ENCODE data around the gene CMIP. TPM values are rescaled to one million over a fixed set of nuclear protein-coding genes. Genes with fewer than 3 reads are reported as not detected.

CMIP gene
- total RNA-seq, 4 donors from 2014 or later: 16.7 to 104 (median 43.6) TPM

DNA sequence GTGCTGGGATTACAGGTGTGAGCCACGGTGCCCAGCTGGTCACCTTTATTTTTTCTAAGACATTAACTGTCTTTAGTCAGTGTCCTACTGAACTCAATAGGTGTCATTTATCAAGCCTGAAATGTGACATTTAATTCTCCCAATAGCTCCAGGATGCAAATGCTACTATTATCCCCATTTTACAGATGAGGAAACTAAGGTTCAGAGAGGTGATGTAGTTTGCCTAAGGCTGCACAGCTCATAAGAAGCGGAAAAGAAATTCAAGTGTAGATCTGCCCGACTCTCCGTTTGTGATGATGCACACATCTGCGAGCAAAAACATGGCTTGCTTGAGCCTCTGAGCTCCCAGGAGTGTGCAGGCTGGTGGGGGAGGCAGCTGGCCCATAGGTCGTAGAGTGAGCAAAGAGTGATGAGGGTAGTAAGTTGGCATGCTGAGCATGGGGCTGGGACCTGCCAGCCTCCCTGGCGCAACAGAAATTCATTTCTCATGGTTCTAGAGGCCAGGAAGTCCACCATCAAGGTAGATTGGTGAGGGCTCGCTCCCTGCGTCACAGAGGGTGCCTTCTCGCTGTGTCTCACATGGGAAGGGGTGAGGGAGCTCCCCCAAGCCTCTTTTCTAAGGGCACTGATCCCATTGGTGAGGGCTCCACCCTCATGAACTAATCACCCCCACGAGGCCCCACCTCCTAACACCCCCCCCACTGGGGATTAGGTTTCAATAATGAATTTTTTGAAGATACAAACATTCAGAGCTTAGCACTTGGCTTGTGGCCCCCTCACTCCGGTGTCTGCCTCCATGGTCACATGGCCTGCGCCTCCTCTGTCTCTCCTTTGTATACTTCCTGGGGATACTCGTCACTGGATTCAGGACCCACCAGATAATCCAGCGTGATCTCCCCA lies 193.0 kb downstream of the CMIP start:
- no peak for TF ChIP-seq POLR2A (IDR thresholded peaks at IDR 0.05)
- TF ChIP-seq, protein P1, sequence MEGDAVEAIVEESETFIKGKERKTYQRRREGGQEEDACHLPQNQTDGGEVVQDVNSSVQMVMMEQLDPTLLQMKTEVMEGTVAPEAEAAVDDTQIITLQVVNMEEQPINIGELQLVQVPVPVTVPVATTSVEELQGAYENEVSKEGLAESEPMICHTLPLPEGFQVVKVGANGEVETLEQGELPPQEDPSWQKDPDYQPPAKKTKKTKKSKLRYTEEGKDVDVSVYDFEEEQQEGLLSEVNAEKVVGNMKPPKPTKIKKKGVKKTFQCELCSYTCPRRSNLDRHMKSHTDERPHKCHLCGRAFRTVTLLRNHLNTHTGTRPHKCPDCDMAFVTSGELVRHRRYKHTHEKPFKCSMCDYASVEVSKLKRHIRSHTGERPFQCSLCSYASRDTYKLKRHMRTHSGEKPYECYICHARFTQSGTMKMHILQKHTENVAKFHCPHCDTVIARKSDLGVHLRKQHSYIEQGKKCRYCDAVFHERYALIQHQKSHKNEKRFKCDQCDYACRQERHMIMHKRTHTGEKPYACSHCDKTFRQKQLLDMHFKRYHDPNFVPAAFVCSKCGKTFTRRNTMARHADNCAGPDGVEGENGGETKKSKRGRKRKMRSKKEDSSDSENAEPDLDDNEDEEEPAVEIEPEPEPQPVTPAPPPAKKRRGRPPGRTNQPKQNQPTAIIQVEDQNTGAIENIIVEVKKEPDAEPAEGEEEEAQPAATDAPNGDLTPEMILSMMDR (IDR thresholded peaks at IDR 0.05): no peak
- H3K9me3 ChIP-seq: no peaks in the 10 kb centered on the region
- intact Hi-C loops (cut with DNase I; ENCODE audit: low total_unique reads): no loop called here
- H3K4me1 ChIP-seq: no peaks in the 10 kb centered on the region
- H3K4me3 ChIP-seq: no peak overlapping the region
- DNase-seq: no peak
- H3K27me3 ChIP-seq: no peaks in the 10 kb centered on the region
- no peaks in the 10 kb centered on the region for H3K36me3 ChIP-seq
- no peak overlapping the region for H3K27ac ChIP-seq

DNA sequence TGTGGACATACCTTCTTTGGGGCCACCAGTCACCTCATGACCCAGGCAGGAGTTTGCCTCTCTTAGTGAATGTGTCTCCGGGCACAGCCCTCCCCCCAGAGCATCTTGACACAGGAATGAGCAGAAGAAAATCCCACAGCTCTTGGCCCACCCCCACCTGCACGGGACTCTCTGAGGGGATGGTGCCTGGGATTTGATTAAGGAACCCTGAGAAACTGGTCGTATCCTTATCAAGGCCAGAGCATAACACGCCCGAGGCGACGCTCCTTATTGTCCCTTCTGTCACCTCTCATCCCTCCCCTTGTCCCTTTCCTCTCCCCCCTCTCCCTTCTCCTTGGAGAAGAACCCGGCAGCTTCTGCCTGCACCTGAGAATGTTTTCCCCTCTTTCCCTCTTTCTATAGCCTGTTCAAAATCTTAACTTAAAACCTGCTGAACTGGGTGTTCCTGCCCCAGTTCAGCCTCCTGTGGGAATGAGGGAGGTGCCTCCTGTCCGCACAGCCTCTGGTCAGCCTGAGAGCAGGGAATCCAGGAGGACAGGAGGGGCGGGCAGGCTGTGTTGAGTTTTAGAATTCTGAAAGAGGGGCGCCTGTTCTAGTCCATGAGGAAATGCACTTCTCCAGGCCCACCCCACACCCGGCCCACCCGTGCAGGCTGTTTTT lies 193.8 kb downstream of the CMIP start:
- TF ChIP-seq, protein P1 (IDR thresholded peaks at IDR 0.05): no peak
- TF ChIP-seq POLR2A (IDR thresholded peaks at IDR 0.05): no peak
- intact Hi-C loops (cut with DNase I; ENCODE audit: low total_unique reads): no loop called here

GRCh38 chr16:81639348-81639747 lies 194.7 kb downstream of the CMIP start:
- Histone ChIP-seq H3K27me3 (no peaks in the 10 kb centered on the region), H3K4me1 (no peaks in the 10 kb centered on the region), H3K4me3 (no peak overlapping the region), H3K27ac (no peak overlapping the region), H3K9me3 (no peaks in the 10 kb centered on the region), H3K36me3 (no peaks in the 10 kb centered on the region)
- TF ChIP-seq, protein P1 (IDR thresholded peaks at IDR 0.05): no peak
- TF ChIP-seq POLR2A (IDR thresholded peaks at IDR 0.05): no peak
- no peak for DNase-seq
- intact Hi-C loops (cut with DNase I; ENCODE audit: low total_unique reads): no loop called here

More for the DNA sequence above, 193.8 kb downstream of the CMIP start:
- H3K27ac ChIP-seq: no peak overlapping the region
- H3K9me3 ChIP-seq: no peaks in the 10 kb centered on the region
- no peak for DNase-seq
- no peak overlapping the region for H3K4me3 ChIP-seq
- no peaks in the 10 kb centered on the region for H3K27me3 ChIP-seq
- H3K36me3 ChIP-seq: no peaks in the 10 kb centered on the region
- H3K4me1 ChIP-seq: no peaks in the 10 kb centered on the region

- Histone ChIP-seq H3K9me3 (no peaks in the 10 kb centered on the region), H3K36me3 (no peaks in the 10 kb centered on the region), H3K27ac (no peak overlapping the region), H3K4me3 (no peak overlapping the region), H3K4me1 (no peaks in the 10 kb centered on the region), H3K27me3 (no peaks in the 10 kb centered on the region)
- intact Hi-C loops (cut with DNase I; ENCODE audit: low total_unique reads): no loop called here
- DNase-seq: no peak
- no peak for TF ChIP-seq POLR2A (IDR thresholded peaks at IDR 0.05)
- TF ChIP-seq, protein P1 (IDR thresholded peaks at IDR 0.05): no peak
These were observed 195.5 kb downstream of the CMIP start for GRCh38 chr16:81639931-81640680.
